MM.1S (cell line): ENCODE data around the gene SCAPER.

Experiments
- CTCF ChIP-seq: fragments of 300-600 bp; sonication (generic); IDR thresholded peaks from 2 replicates; pipeline ENCODE4 v1.5.1; 2016; ENCODE audit warnings: antibody characterized with exemption, low read length, mixed read lengths
- EZH2 ChIP-seq: fragments of 300-600 bp; sonication (generic); optimal IDR thresholded peaks from 2 replicates; pipeline ENCODE3; 2017; ENCODE audit warnings: low read depth, mild to moderate bottlenecking, antibody characterized with exemption, low read length, mixed read lengths
- EZH2phosphoT487 ChIP-seq: fragments of 300-600 bp; sonication (generic); IDR thresholded peaks from 2 replicates; pipeline ENCODE4 v1.6.1; 2018; ENCODE audit warnings: antibody characterized with exemption, low read length

DNA sequence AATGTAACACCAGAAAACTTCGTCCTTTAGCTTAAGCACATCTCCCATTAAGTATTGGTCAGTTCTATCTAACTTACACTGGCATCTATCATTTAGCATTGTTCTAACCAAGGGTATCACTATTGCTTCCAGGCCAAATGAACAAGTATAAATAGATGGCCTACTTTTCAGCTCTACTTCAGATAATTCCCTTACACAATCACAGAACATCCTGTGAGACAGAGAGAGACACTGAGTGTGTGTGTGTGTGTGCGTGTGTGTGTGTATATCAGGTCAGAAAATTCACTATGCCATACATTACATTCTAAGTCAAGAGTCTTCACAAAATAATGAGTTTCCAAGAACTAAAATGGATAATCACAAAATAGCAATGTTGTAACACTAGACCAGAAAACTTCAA is 39.1 kb downstream of the SCAPER start:
- TF ChIP-seq CTCF (no peak), EZH2phosphoT487 (no peak), EZH2 (no peak)
